WI38 (cell line): ENCODE measurements around the gene SPINT4.
"Not testable (repeated sequence)": the region's sequence is repeated elsewhere in the genome, so short reads cannot be mapped to it uniquely, and the experiment has no call there.

Experiments used
- H3K4me3 ChIP-seq: 2 replicates; pipeline ENCODE4 v1.5.1; 2011; ENCODE audit warnings: low read depth, mild to moderate bottlenecking, control low read depth, low read length
- CTCF ChIP-seq: IDR thresholded peaks from 2 replicates; pipeline ENCODE4 v1.5.1; 2012; ENCODE audit warnings: low read depth, mild to moderate bottlenecking, control low read depth, low read length

SPINT4 gene

DNA sequence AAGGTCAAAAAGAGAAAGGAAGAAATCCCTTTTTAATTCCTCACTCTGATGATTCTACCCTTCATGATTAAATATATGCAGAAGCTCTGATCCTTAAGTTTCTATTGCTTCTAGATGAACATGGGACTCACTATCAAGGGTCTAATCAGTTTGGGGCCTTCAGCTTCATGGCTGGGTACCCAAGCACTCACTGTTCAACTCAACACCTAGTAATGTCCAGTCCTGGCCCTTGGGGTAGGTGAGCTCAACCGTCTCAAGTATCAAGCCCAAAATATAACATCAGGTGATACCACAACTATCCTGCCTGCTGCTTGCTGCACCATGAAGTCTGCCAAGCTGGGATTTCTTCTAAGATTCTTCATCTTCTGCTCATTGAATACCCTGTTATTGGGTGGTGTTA is at the start of gene SPINT4:
Gene SPINT4, plus strand, starts transcription at position 301 of the 400 bp plus-strand sequence. Its CDS starts 21 bp downstream, at position 322.
- TF ChIP-seq CTCF, result no peak

GRCh38 chr20:45672765-45673164 is 49.4 kb upstream of the SPINT4 start:
- no peak for TF ChIP-seq CTCF
- no peak overlapping the region for H3K4me3 ChIP-seq

More for the DNA sequence above, at the start of gene SPINT4:
- no peak within 1 kb of the TSS for H3K4me3 ChIP-seq

DNA sequence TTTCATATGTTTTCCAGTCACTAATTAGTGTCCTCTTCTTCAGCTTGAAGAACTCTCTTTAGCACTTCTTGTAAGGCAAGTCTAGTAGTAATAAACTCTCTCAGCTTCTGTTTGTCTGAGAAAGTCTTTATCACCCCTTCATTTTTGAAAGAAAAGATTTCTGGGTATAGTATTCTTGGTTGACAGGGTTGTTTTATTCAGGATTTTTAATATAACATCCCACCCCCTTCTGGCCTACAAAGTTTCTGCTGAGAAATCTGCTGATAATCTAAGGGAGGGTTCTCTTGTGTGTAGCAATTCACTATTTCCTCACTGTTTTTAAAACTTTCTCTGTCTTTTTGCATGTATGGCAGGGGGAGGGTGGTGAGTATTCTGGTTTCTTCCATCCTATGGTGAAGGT is 42.5 kb upstream of the SPINT4 start:
- no peak overlapping the region for H3K4me3 ChIP-seq
- TF ChIP-seq CTCF, result no peak

DNA sequence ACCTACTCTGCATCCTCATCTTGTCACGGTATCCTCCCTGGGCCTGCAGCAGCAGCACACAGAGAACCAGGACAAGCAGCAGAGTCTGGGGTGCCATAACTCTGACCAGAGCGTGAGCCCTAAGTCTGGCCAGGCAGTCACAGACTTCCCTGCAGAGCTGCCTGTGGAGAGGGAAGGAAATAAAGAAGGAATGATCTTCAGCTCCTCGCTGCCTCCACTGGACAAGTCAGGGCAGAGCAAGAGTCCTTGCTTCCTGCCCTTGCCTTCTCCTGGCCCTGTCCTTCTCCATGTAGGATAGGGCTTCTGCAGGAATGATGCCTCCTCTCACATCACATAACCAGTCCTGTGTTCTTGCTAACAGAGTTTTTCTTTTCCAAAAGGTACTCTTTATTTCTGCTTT is 36.3 kb upstream of the SPINT4 start:
- no peak overlapping the region for H3K4me3 ChIP-seq
- no peak for TF ChIP-seq CTCF

DNA sequence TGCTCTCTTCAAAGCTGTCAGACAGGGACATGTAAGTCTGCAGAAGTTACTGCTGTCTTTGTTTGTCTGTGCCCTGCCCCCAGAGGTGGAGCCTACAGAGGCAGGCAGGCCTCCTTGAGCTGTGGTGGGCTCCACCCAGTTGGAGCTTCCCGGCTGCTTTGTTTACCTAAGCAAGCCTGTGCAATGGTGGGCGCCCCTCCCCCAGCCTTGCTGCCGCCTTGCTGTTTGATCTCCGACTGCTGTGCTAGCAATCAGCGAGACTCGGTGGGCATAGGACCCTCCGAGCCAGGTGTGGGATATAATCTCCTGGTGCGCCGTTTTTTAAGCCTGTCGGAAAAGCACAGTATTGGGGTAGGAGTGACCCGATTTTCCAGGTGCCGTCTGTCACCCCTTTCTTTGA is 28.8 kb upstream of the SPINT4 start:
- not testable (repeated sequence) for H3K4me3 ChIP-seq

- TF ChIP-seq CTCF, result no peak
- no peak overlapping the region for H3K4me3 ChIP-seq
These were observed 26.7 kb upstream of the SPINT4 start for GRCh38 chr20:45695496-45695895.

DNA sequence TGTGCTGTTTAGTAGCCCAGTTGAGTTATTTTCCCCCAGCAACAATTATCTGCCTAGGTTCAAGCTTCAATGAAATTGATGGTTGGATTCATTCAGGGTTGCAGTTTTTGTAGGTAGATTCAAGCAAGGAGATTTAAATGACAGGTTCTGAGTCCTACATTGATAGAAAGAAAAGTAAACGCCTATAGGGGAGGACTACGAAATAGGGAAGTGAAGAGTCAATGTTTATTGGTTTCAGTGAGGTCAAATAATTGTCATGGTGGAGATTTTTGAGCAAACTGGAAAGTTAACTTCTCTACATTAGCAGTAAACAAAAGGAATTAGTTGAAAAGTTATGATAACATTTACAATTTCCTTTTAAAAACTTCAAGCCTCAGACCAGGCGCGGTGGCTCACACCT is 21.0 kb upstream of the SPINT4 start:
- no peak overlapping the region for H3K4me3 ChIP-seq
- no peak for TF ChIP-seq CTCF

GRCh38 chr20:45701873-45702272 is 20.3 kb upstream of the SPINT4 start, which contains the start of gene WFDC13:
Gene WFDC13, plus strand, starts transcription at chr20:45702038. Its CDS starts 86 bp downstream, at chr20:45702124.
- H3K4me3 ChIP-seq, result no peak within 1 kb of the TSS
- no peak for TF ChIP-seq CTCF
